H1 (cell line): ENCODE data around the gene CPZ. TPM values are rescaled to one million over a fixed set of nuclear protein-coding genes. Genes with fewer than 3 reads are reported as not detected.

ENCODE experiments used
- CTCF ChIA-PET: fragments of 300-600 bp; sonication (Branson Sonifier 250); formaldehyde crosslinking; loops from one replicate; lab custom pipeline; 2021; ENCODE audit not compliant: partially characterized antibody; lab: Charles Lee
- POLR2A ChIA-PET: fragments of 300-600 bp; sonication (Branson Sonifier 250); formaldehyde crosslinking; loops from one replicate; lab custom pipeline; 2021; ENCODE audit warnings: inconsistent platforms; ENCODE audit not compliant: partially characterized antibody; lab: Charles Lee
- DNase-seq, 2 experiments: peaks; one replicate each; pipeline versions ENCODE4 v3.0.0 to v3.0.0-alpha.2; 2010 to 2022; ENCODE audit warnings: low spot score in 2 of 2, low read depth in 1 of 2, mixed read lengths in 1 of 2
- FAIRE-seq: peaks from 2 replicates; lab custom pipeline; 2011; peaks lifted over from hg19 to GRCh38; lab: Jason Lieb, UNC
- H2AFZ ChIP-seq: 2 replicates; pipeline ENCODE4 v1.8.1; 2012; ENCODE audit warnings: low read length, inconsistent platforms
- H2AK5ac ChIP-seq: 2 replicates; pipeline ENCODE4 v1.6.1; 2013; ENCODE audit warnings: low read depth, low read length
- H2BK120ac ChIP-seq: replicated peaks from 2 replicates; pipeline ENCODE3; 2013; ENCODE audit warnings: low read depth, low read length, inconsistent platforms
- H2BK12ac ChIP-seq: 2 replicates; pipeline ENCODE4 v1.6.1; 2013; ENCODE audit warnings: low read depth, low read length
- H2BK15ac ChIP-seq: 2 replicates; pipeline ENCODE4 v1.6.1; 2013; ENCODE audit warnings: low read length
- H2BK20ac ChIP-seq: 2 replicates; pipeline ENCODE4 v1.6.1; 2013; ENCODE audit warnings: low read length
- H2BK5ac ChIP-seq: 2 replicates; pipeline ENCODE4 v1.6.1; 2013; ENCODE audit warnings: low read depth, low read length
- H3K14ac ChIP-seq: 2 replicates; pipeline ENCODE4 v1.6.1; 2013; ENCODE audit warnings: inconsistent platforms; ENCODE audit not compliant: insufficient read length
- H3K18ac ChIP-seq: 2 replicates; pipeline ENCODE4 v1.6.1; 2013; ENCODE audit warnings: low read length; ENCODE audit errors: extremely low read depth
- H3K23ac ChIP-seq: 2 replicates; pipeline ENCODE4 v1.6.1; 2013; ENCODE audit warnings: inconsistent platforms; ENCODE audit not compliant: insufficient read length
- H3K23me2 ChIP-seq: 2 replicates; pipeline ENCODE4 v1.6.1; 2013; ENCODE audit warnings: low read depth, low read length
- H3K27ac ChIP-seq: 2 replicates; pipeline ENCODE4 v1.6.1; 2011; ENCODE audit warnings: low read depth, low read length, inconsistent platforms
- H3K27me3 ChIP-seq, 4 experiments: replicated peaks in 1 of 4; 1 replicate in 1 of 4; 2 replicates in 3 of 4; pipeline versions ENCODE4 v1.6.1 to v1.8.1; 2011 to 2013; ENCODE audit warnings: low read length in 3 of 4, mild to moderate bottlenecking in 3 of 4, inconsistent platforms in 2 of 4, mixed read lengths in 2 of 4, moderate library complexity in 1 of 4; ENCODE audit not compliant: control insufficient read depth in 3 of 4, insufficient read depth in 3 of 4; ENCODE audit errors: extremely low read depth in 1 of 4
- H3K36me3 ChIP-seq, 4 experiments: 2 replicates each; pipeline versions ENCODE4 v1.6.1 to v1.8.1; 2011 to 2013; ENCODE audit warnings: mild to moderate bottlenecking in 4 of 4, low read length in 3 of 4, moderate library complexity in 2 of 4, control low read depth in 1 of 4, inconsistent platforms in 1 of 4; ENCODE audit not compliant: insufficient read depth in 4 of 4, control insufficient read depth in 2 of 4
- H3K4ac ChIP-seq: replicated peaks from 2 replicates; pipeline ENCODE3; 2013; ENCODE audit warnings: low read length, low read depth, mixed read lengths, inconsistent platforms; ENCODE audit not compliant: insufficient read length
- H3K4me1 ChIP-seq, 4 experiments: replicated peaks in 1 of 4; 1 replicate in 1 of 4; 2 replicates in 3 of 4; pipeline versions ENCODE4 v1.6.1 to v1.8.1; 2011 to 2013; ENCODE audit warnings: low read length in 3 of 4, inconsistent platforms in 2 of 4, mixed read lengths in 1 of 4; ENCODE audit not compliant: insufficient read depth in 4 of 4, control insufficient read depth in 3 of 4
- H3K4me2 ChIP-seq, 2 experiments: 2 replicates each; pipeline versions ENCODE4 v1.6.1 to v1.8.1; 2011 to 2013; ENCODE audit warnings: low read depth in 2 of 2, low read length in 2 of 2, control low read depth in 1 of 2, inconsistent platforms in 1 of 2, mild to moderate bottlenecking in 1 of 2; ENCODE audit not compliant: insufficient read depth in 1 of 2
- H3K4me3 ChIP-seq, 4 experiments: fragments of 200-600, 300-600 bp in 1 of 4; sonication (generic), shearing (Covaris generic), sonication (Bioruptor Twin) in 1 of 4; 2 replicates each; pipeline versions ENCODE4 v1.5.1 to v1.8.1; 2011 to 2016; ENCODE audit warnings: low read length in 4 of 4, low read depth in 3 of 4, control low read depth in 2 of 4, inconsistent platforms in 2 of 4, mild to moderate bottlenecking in 2 of 4, mixed read lengths in 1 of 4, moderate library complexity in 1 of 4; ENCODE audit not compliant: insufficient read depth in 2 of 4; ENCODE audit errors: extremely low read depth in 1 of 4
- H3K56ac ChIP-seq: replicated peaks from 2 replicates; pipeline ENCODE3; 2013; ENCODE audit warnings: low read depth, mild to moderate bottlenecking, mixed read lengths, low read length, inconsistent platforms; ENCODE audit not compliant: insufficient read length
- H3K79me1 ChIP-seq: 2 replicates; pipeline ENCODE4 v1.6.1; 2013; ENCODE audit warnings: low read depth, low read length, control low read depth
- H3K79me2 ChIP-seq, 2 experiments: 2 replicates each; pipeline versions ENCODE4 v1.6.1 to v1.8.1; 2012 to 2013; ENCODE audit warnings: low read length in 2 of 2, mild to moderate bottlenecking in 2 of 2, inconsistent platforms in 1 of 2; ENCODE audit not compliant: insufficient read depth in 2 of 2, control insufficient read depth in 1 of 2
- H3K9ac ChIP-seq, 4 experiments: replicated peaks in 1 of 4; 1 replicate in 1 of 4; 2 replicates in 3 of 4; pipeline versions ENCODE4 v1.6.1 to v1.8.1; 2011 to 2013; ENCODE audit warnings: low read depth in 3 of 4, low read length in 3 of 4, control low read depth in 2 of 4, mild to moderate bottlenecking in 2 of 4, moderate library complexity in 2 of 4, inconsistent platforms in 1 of 4; ENCODE audit errors: extremely low read depth in 1 of 4
- H3K9me3 ChIP-seq, 2 experiments: 2 replicates each; pipeline versions ENCODE4 v1.6.1 to v1.8.1; 2012 to 2013; ENCODE audit warnings: mild to moderate bottlenecking in 2 of 2, moderate library complexity in 2 of 2, control low read depth in 1 of 2, inconsistent platforms in 1 of 2, low read depth in 1 of 2, low read length in 1 of 2, mixed read lengths in 1 of 2; ENCODE audit not compliant: insufficient read depth in 2 of 2
- H4K20me1 ChIP-seq, 2 experiments: replicated peaks in 1 of 2; 2 replicates each; pipeline versions ENCODE3 to v1.8.1; 2011 to 2013; ENCODE audit warnings: inconsistent platforms in 2 of 2, low read length in 2 of 2, mild to moderate bottlenecking in 1 of 2; ENCODE audit not compliant: insufficient read depth in 2 of 2, control insufficient read depth in 1 of 2
- H4K5ac ChIP-seq: 2 replicates; pipeline ENCODE4 v1.6.1; 2013; ENCODE audit warnings: low read length, low read depth, mixed read lengths, inconsistent platforms; ENCODE audit not compliant: insufficient read length
- H4K8ac ChIP-seq: 2 replicates; pipeline ENCODE4 v1.8.0; 2013; ENCODE audit warnings: mild to moderate bottlenecking, moderate library complexity, low read length, inconsistent platforms; ENCODE audit not compliant: insufficient read depth; ENCODE audit errors: extremely low read depth
- H4K91ac ChIP-seq: replicated peaks from 2 replicates; pipeline ENCODE3; 2013; ENCODE audit warnings: low read length, mixed read lengths, inconsistent platforms; ENCODE audit not compliant: insufficient read length
- ASH2L ChIP-seq: fragments of 200-600, 300-600 bp; sonication (generic); IDR thresholded peaks from one replicate; pipeline ENCODE4 v1.7.1; 2017; ENCODE audit warnings: low read length
- ATF3 ChIP-seq: IDR thresholded peaks from 2 replicates; pipeline ENCODE4 v1.6.1; 2011; ENCODE audit warnings: low read depth, mild to moderate bottlenecking, low read length; ENCODE audit not compliant: insufficient read depth
- CBX5 ChIP-seq: fragments of 300-800, 300-1000 bp; sonication (generic); IDR thresholded peaks from 2 replicates; pipeline ENCODE4 v1.7.1; 2016; ENCODE audit warnings: antibody characterized with exemption, low read length, low read depth
- CTBP2 ChIP-seq: IDR thresholded peaks from 2 replicates; pipeline ENCODE4 v1.7.0; 2011; ENCODE audit warnings: borderline replicate concordance, mild to moderate bottlenecking, moderate library complexity, mixed read lengths, low read length; ENCODE audit not compliant: insufficient read depth, insufficient read length
- FOSL1 ChIP-seq: IDR thresholded peaks from 2 replicates; pipeline ENCODE4 v1.6.1; 2011; ENCODE audit warnings: mild to moderate bottlenecking, low read depth, low read length, moderate library complexity; ENCODE audit not compliant: insufficient read depth
- KDM4A ChIP-seq: IDR thresholded peaks from one replicate; pipeline ENCODE4 v1.7.1; 2012; ENCODE audit warnings: low read depth, mild to moderate bottlenecking, moderate library complexity, low read length, inconsistent platforms; ENCODE audit not compliant: severe bottlenecking
- MAFK ChIP-seq: IDR thresholded peaks from 2 replicates; pipeline ENCODE4 v1.6.1; 2012; ENCODE audit warnings: low read depth, mild to moderate bottlenecking, improper control_type of control experiment, low read length
- POU5F1 ChIP-seq: IDR thresholded peaks from 2 replicates; pipeline ENCODE4 v1.6.1; 2011; ENCODE audit warnings: low read depth, mild to moderate bottlenecking, low read length, moderate library complexity
- SP2 ChIP-seq: IDR thresholded peaks from 2 replicates; pipeline ENCODE4 v1.6.1; 2012; ENCODE audit warnings: mild to moderate bottlenecking, low read length, inconsistent platforms
- SRF ChIP-seq: IDR thresholded peaks from 2 replicates; pipeline ENCODE4 v1.6.1; 2011; ENCODE audit warnings: mild to moderate bottlenecking, low read depth, low read length, moderate library complexity
- SUZ12 ChIP-seq: fragments of 200-600 bp; sonication (generic); IDR thresholded peaks from 2 replicates; pipeline ENCODE4 v1.6.1; 2012; ENCODE audit warnings: mild to moderate bottlenecking, inconsistent platforms, low read length, moderate library complexity, mixed read lengths
- TAF7 ChIP-seq: optimal IDR thresholded peaks from 2 replicates; pipeline ENCODE3; 2011; ENCODE audit warnings: low read depth, mild to moderate bottlenecking, inconsistent platforms, low read length, moderate library complexity, borderline replicate concordance
- TBP ChIP-seq: IDR thresholded peaks from 2 replicates; pipeline ENCODE4 v1.6.1; 2011; ENCODE audit warnings: low read depth, low read length, improper control_type of control experiment
- TCF12 ChIP-seq: IDR thresholded peaks from 2 replicates; pipeline ENCODE4 v1.6.1; 2011; ENCODE audit warnings: low read depth, mild to moderate bottlenecking, low read length
- ZNF274 ChIP-seq: IDR thresholded peaks from 2 replicates; pipeline ENCODE4 v1.7.0; 2012; ENCODE audit warnings: low read length, borderline replicate concordance; ENCODE audit errors: extremely low read depth
- WGBS, 2 experiments: shearing (Covaris generic) in 1 of 2; methylation state at CpG; one replicate each; pipeline versions ENCODE4 v1.1.6 to v1.1.7; 2013 to 2015; ENCODE audit warnings: low lambda C conversion rate in 2 of 2, mixed read lengths in 2 of 2, inconsistent platforms in 1 of 2, low coverage in 1 of 2, missing lambda C conversion rate in 1 of 2; ENCODE audit not compliant: insufficient replicate concordance in 2 of 2, insufficient coverage in 1 of 2, insufficient read length in 1 of 2; ENCODE audit errors: extremely low coverage in 1 of 2, missing lambda C conversion rate in 1 of 2; 5-methylcytosine and 5-hydroxymethylcytosine counted together
- polyA plus RNA-seq, 7 experiments: library from polyadenylated mRNA; depleted of rRNA in 3 of 7; stranded (reverse) in 5 of 7; unstranded in 2 of 7; fragments of >200 nt in 5 of 7; fragments of 200-250 nt in 2 of 7; gene quantifications; 1 replicate in 5 of 7; 2 replicates in 1 of 7; 4 replicates in 1 of 7; pipeline versions ENCODE4 v1.2.1 to v1.2.3, GENCODE V29; 2011 to 2013; ENCODE audit warnings: missing spikeins in 2 of 7, mixed read lengths in 2 of 7
- total RNA-seq: library from RNA; stranded (reverse); fragmentation: NEBNext Ultra II Directional; extraction: Animal tissue kit (Norgen Biotek cat#: 25700); gene quantifications from 2 replicates; pipeline ENCODE4 v1.2.1, GENCODE V29; 2021

CPZ gene
- total and polyA plus RNA-seq, 2 of the 8 experiments (the other 6 are each of a cell fraction or from before 2014, with no cell fraction given): 28.8 to 40.7 TPM

- no peak overlapping the region for H2BK12ac ChIP-seq
- no peak for FAIRE-seq
- TF ChIP-seq KDM4A (no peak), MAFK (no peak), SUZ12 (no peak), ZNF274 (no peak), SRF (no peak), SP2 (no peak), TAF7 (no peak), ATF3 (no peak), POU5F1 (no peak), TBP (no peak), FOSL1 (no peak), TCF12 (no peak), ASH2L (no peak), CBX5 (no peak), CTBP2 (no peak)
Observed at GRCh38 chr4:8645753-8646124, 53.2 kb downstream of the CPZ start.

More at GRCh38 chr4:8645753-8646124, 53.2 kb downstream of the CPZ start:
- Histone ChIP-seq H3K9me3 (no peaks in the 10 kb centered on the region), H4K20me1 (no peaks in the 10 kb centered on the region), H4K8ac (no peak overlapping the region), H2BK15ac (0 out of 2 replicates have a peak overlapping the region, but pooled peaks have one; percentile 53), H3K18ac (no peak overlapping the region), H3K4me1 (peaks cover 0 to 2% (median 0%) of the 10 kb centered on the region in 4 experiments; a peak in 4 of 7 replicates), H2BK120ac (no peak overlapping the region), H2AFZ (no peak overlapping the region), H3K27me3 (no peaks in the 10 kb centered on the region), H3K27ac (no peak overlapping the region), H3K9ac (no peak overlapping the region), H3K14ac (no peak overlapping the region), H3K4me2 (no peak overlapping the region), H2AK5ac (no peak overlapping the region), H4K91ac (no peak overlapping the region), H2BK20ac (no peak overlapping the region), H3K56ac (no peak overlapping the region), H3K36me3 (no peaks in the 10 kb centered on the region), H3K23ac (no peak overlapping the region), H3K4ac (no peak overlapping the region), H4K5ac (no peak overlapping the region), H3K79me1 (no peaks in the 10 kb centered on the region), H3K79me2 (no peaks in the 10 kb centered on the region), H3K4me3 (no peak overlapping the region), H3K23me2 (no peaks in the 10 kb centered on the region), H2BK5ac (no peak overlapping the region)
- 85% methylated on average over 16 of the region's 16 CpGs; no CpG with 5 or more reads in 1 of the 2 experiments for WGBS, 2 experiments
- DNase-seq: peak in 1 of 2 experiments; percentile 41
- POLR2A ChIA-PET: no interaction called here
- CTCF ChIA-PET: interaction anchor here (1.1 kb wide), 1 partner anchor 38 kb away, joined by 3 read pairs; no protein-coding TSS in a partner anchor
